HG03457 (cell line): ENCODE data around the gene LMBR1.
A peak's percentile ranks its signal among the peaks of the same experiment; 100 is the strongest.
"Not testable (repeated sequence)": the region's sequence is repeated elsewhere in the genome, so short reads cannot be mapped to it uniquely, and the experiment has no call there.

Source experiments
- ATAC-seq: cut with Tn5 transposase; IDR thresholded peaks from one replicate; pipeline ENCODE4 v1.9.1; 2021; ENCODE audit warnings: moderate number of reproducible peaks; ENCODE audit not compliant: unreplicated experiment

Gene LMBR1

DNA sequence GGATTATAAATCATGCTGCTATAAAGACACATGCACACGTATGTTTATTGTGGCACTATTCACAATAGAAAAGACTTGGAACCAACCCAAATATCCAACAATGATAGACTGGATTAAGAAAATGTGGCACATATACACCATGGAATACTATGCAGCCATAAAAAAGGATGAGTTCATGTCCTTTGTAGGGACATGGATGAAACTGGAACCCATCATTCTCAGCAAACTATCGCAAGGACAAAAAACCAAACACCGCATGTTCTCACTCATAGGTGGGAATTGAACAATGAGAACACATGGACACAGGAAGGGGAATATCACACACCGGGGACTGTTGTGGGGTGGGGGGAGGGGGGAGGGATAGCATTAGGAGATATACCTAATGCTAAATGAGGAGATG, 89.3 kb downstream of the LMBR1 start:
- not testable (repeated sequence) for ATAC-seq

DNA sequence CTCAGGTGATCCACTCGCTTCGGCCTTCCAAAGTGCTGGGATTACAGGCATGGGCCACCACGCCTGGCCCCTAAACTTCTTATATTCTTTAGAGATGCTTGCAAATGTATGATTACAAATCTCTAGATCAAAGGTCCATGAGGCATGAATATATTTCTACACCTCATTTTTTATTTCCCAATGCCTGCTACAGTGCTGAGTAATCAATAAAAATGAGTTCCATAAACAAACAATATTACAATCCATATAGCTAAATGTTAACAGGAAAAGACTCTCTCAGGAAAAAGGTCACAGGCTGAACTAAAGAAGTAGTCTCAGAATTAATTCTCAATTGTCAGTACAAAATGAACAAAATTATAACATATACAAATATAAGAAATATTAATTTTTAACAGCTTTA, 90.8 kb downstream of the LMBR1 start:
- ATAC-seq: no peak

GRCh38 chr7:156795415-156795814, 97.6 kb downstream of the LMBR1 start:
- ATAC-seq: no peak

GRCh38 chr7:156793334-156793733, 99.6 kb downstream of the LMBR1 start:
- no peak for ATAC-seq

DNA sequence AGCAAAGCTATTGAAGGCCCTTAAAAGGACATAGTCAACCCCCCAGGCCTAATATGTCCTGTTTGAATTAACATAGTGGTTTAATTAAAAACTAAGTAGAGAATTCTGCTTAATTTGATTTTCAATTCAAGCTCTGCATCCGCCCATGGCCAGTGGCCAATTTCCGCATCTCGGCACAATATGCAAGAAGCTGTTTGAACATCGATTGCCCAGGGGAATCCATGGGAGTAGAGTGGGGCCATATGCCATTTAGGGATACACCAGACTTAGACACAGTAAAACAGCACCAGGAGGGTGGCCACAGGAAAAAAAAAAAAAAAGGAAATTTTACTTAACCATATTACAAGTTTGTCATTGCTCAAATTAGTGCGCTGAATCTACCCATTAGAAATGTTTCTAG, 100.4 kb downstream of the LMBR1 start:
- ATAC-seq: no peak

GRCh38 chr7:156791241-156791640, 101.7 kb downstream of the LMBR1 start:
- ATAC-seq: no peak

DNA sequence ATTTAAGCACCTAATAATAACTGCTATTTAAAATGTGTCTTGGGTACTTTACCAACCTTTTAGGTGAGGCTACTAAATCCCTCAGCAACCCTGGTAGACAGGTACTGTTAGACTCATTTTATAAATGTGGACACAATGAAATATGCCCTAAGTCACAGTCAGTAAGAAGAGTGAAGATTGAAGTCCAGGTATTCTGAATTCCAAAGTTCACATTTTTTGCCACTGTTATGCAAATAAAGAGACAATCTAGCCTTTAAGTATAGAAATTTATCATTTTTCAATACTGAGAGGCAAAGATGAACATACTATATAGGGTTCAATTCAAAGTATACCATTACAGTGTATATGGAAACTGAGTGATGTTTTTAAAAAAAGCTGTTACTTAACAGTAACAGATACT, 102.7 kb downstream of the LMBR1 start:
- ATAC-seq: no peak

- no peak for ATAC-seq
Observed at GRCh38 chr7:156785998-156786543, 106.9 kb downstream of the LMBR1 start.

- ATAC-seq: no peak
Observed at GRCh38 chr7:156783864-156784263, 109.1 kb downstream of the LMBR1 start.

GRCh38 chr7:156781972-156782371, 111.0 kb downstream of the LMBR1 start:
- ATAC-seq: no peak

GRCh38 chr7:156780724-156781455, 112.1 kb downstream of the LMBR1 start:
- ATAC-seq: peak; percentile 84

DNA sequence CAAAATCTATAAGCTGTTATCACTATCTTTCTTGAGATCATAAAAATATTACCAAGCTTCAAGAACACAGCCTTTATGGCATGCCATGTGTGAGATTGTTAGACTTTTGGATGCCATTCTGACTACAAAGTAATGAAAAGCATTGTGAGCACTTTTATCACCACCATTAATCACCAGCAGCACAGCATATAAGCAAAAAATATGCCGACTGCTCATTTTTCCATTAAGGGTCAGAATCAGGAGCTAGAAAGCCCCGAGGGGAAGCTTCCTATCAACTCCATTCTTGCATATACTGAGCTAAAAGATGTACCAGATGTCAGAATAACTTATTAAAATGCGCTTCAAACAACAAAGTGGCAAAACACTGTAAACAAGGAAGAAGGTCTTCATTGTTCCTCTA, 114.3 kb downstream of the LMBR1 start:
- no peak for ATAC-seq

DNA sequence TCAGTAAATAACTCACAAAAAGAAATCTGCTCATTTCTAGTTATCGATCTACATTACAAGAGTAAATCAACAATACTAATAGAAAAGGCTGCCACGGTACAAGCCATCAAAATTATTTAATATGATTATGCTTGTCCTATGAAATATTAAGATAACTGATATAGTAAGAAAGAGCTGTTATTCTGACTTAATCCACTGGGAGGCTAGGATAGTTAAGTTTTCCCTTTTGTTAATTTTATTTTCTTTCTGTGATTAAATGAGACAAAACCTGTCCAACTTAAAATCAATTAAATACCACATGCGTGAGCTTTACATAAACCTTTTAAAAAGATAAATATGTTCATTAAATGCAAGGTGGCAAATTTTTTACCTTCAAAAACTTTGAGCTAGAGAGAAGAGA, 114.8 kb downstream of the LMBR1 start:
- no peak for ATAC-seq

DNA sequence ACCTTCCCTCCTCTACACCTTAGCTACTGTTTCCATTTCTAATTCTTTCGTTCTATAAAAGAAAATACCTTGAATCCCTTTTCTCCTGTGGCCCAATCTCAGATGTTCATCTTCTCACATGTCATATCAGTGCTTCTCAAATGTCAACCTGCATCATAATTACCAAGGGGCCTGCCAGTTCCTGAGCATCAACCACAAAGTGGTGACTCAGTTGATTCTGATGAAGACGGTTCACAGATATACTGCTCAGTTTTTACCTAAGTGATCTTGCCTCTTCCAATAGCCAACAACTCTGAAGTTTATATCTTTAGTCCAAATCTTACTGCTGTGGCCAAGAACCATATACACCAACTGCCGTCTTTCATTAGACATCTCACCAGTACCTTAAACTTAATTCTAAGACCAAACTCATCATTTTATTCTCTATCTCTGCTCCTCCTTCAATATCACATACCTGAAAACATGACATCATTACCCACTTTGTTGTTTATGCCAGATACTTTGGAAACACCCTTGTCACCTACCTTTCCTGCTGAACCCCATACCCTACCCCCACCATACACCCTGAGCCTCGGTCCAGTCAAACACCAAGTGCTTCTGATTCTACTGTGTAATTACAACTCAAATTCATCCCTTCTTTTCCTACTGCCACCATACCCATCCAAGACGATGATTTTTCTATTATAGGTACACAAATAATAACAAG, 115.5 kb downstream of the LMBR1 start:
- ATAC-seq: no peak

- ATAC-seq: no peak
Observed at GRCh38 chr7:156776527-156776926, 116.5 kb downstream of the LMBR1 start.

GRCh38 chr7:156773966-156774365, 119.0 kb downstream of the LMBR1 start:
- no peak for ATAC-seq

DNA sequence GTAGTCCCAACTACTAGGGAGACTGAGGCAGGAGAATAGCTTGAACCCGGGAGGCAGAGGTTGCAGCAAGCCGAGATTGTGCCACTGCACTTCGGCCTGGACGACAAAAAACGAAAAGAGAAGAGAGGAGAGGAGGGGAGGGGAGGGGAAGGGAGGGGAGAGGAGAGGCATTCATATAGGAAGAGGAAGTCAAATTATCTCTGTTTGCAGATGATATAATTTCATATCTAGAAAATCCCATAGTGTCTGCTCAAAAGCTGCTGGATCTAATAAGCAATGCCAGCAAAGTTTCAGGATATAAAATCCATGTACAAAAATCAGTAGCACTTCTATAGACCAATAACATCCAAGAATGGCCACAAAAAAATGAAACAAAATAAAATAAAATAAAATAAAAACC, 120.3 kb downstream of the LMBR1 start:
- ATAC-seq: no peak

DNA sequence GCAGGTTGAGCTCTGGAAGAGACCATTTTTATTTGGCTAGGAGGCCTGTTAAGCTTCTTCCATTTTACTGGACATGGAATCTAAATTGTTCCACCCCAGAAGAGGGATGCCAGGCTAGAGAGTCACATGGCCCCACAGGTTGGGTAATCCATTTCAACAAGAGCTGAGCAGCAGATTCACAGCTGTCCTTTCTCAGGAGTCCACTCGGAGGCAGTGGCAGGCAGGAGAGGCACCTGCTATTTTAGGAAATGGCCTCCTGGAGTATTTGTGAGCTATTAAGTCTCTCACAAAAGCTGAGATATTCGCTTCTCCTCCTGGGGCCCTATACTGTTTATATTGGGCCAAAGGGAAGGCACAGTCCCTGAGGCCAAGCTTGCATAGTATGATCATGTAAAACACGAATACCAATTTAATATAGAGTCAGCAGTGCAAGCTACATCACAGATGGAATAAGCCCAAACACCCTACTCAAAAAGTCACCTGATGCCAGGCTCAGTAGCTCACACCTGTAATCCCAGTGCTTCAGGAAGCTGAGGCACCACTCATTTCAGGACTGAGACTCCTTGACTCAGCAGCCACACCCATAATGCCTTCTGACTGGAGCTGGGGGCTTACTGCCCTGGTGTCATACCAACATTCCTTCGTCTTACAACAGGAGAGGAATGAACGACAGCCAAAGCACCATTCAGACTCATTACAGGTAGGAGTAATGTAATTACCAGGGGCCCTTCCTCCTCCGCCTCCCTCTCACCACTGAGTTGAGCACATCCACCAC, 124.1 kb downstream of the LMBR1 start:
- no peak for ATAC-seq

- no peak for ATAC-seq
Observed at GRCh38 chr7:156766666-156767065, 126.3 kb downstream of the LMBR1 start.

DNA sequence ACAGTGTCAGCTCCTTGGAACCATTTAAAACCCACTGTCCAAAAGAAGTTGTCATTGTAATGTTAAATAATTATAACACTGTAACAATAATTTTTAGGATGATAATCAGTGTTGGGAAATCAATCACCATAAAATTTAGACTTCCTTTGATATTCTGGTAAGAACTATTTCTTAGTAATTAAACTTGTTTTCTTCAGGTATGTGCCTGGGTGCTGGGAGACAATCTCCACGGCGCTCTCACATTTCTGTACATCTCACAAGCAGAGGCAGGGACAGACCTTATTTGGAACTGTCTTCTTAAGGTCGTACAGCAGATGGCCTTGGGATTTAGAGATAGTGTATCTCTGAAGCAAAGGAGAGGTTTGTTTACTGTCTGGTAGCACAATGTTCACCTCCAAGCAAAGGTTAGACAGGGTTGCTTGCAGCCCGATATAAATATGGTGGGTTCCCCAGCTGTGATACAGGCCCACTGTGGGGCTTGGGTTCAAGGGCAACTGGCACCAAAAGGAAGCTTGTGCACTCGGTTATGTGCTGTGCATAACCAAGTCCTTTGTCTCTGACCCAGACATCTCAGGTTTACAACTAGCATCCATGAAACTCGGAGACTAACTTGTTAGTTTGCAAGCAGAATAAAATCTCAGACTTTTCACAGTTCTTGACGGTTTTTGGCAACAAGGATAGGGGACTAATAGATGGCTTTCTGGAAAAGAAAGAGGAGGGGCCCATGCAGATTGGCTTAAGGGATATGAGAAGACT, 126.9 kb downstream of the LMBR1 start:
- ATAC-seq: no peak

- no peak for ATAC-seq
Observed at GRCh38 chr7:156764766-156765165, 128.2 kb downstream of the LMBR1 start.
